Hippocampal formation (tissue), 2 donors: ENCODE measurements around the gene ANXA2.
"Not testable (repeated sequence)": the region's sequence is repeated elsewhere in the genome, so short reads cannot be mapped to it uniquely, and the experiment has no call there.

Experiments
- DNase-seq, 2 donors: peaks; one replicate each; lab custom pipeline; 2025; lab: John Stamatoyannopoulos, UW

Gene ANXA2

GRCh38 chr15:60410350-60410749, 12.6 kb upstream of the ANXA2 start:
- DNase-seq = not testable (repeated sequence)

GRCh38 chr15:60408463-60408981, 10.7 kb upstream of the ANXA2 start:
- no peak for DNase-seq

GRCh38 chr15:60407415-60407805, 9.6 kb upstream of the ANXA2 start:
- DNase-seq = no peak

- DNase-seq = no peak
These were observed 9.0 kb upstream of the ANXA2 start for GRCh38 chr15:60406513-60407414.

GRCh38 chr15:60405399-60405798, 7.6 kb upstream of the ANXA2 start:
- no peak for DNase-seq

GRCh38 chr15:60404351-60404750, 6.6 kb upstream of the ANXA2 start:
- not testable (repeated sequence) for DNase-seq

- DNase-seq = no peak
These were observed 3.2 kb upstream of the ANXA2 start for GRCh38 chr15:60400944-60401343.

- DNase-seq = no peak
These were observed 2.1 kb upstream of the ANXA2 start for GRCh38 chr15:60399931-60400330.

GRCh38 chr15:60399246-60399915, 1.6 kb upstream of the ANXA2 start:
- no peak for DNase-seq

- no peak for DNase-seq
These were observed 621 bp downstream of the ANXA2 start for GRCh38 chr15:60396958-60397771.

- no peak for DNase-seq
These were observed 1.2 kb downstream of the ANXA2 start for GRCh38 chr15:60396560-60396957.

GRCh38 chr15:60396100-60396499, 1.7 kb downstream of the ANXA2 start:
- DNase-seq = no peak

GRCh38 chr15:60395276-60396011, 2.3 kb downstream of the ANXA2 start:
- no peak for DNase-seq

GRCh38 chr15:60394689-60395097, 3.1 kb downstream of the ANXA2 start:
- no peak for DNase-seq

- DNase-seq = no peak
These were observed 4.6 kb downstream of the ANXA2 start for GRCh38 chr15:60392986-60393790.

- no peak for DNase-seq
These were observed 5.2 kb downstream of the ANXA2 start for GRCh38 chr15:60392601-60392985.

- no peak for DNase-seq
These were observed 6.0 kb downstream of the ANXA2 start for GRCh38 chr15:60391722-60392315.

GRCh38 chr15:60390871-60391501, 6.8 kb downstream of the ANXA2 start:
- DNase-seq = no peak

- no peak for DNase-seq
These were observed 7.6 kb downstream of the ANXA2 start for GRCh38 chr15:60390231-60390630.
